Fibroblast of skin of right biceps (primary cell): ENCODE data around the gene ACTN4.

Source experiments
- DNase-seq: peaks from one replicate; pipeline ENCODE4 v3.0.0-alpha.2; 2013

Gene ACTN4

GRCh38 chr19:38713227-38713649, 65.8 kb downstream of the ACTN4 start:
- no peak for DNase-seq

GRCh38 chr19:38713865-38714264, 66.4 kb downstream of the ACTN4 start:
- no peak for DNase-seq

DNA sequence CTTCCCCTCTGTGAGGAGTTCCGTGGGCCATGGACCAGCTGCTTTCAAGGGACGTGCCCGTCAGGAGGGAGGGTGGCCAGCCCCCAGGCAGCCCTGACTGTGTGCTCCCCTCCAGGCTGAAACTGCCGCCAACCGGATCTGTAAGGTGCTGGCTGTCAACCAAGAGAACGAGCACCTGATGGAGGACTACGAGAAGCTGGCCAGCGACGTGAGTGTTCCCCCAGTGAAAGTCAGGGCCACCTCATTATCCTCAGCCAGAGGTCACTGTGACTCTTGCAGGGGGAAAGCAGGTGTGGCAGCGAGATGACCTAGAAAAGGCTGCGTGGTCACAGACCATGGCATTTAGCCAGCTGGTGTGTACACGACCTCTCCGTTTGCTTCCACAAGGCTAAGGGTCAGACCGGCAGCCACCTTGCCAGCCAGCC, 66.9 kb downstream of the ACTN4 start:
- DNase-seq, result no peak

GRCh38 chr19:38715555-38715954, 68.1 kb downstream of the ACTN4 start:
- no peak for DNase-seq

DNA sequence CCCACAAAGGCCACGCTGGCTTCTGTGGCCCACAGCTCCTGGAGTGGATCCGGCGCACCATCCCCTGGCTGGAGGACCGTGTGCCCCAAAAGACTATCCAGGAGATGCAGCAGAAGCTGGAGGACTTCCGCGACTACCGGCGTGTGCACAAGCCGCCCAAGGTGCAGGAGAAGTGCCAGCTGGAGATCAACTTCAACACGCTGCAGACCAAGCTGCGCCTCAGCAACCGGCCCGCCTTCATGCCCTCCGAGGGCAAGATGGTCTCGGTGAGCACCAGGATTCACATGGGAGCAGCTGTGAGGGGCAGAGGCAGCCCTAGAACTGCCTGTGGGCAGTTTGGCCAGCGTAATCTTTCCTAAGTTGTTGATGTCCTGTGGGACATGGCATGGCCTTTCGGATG, 69.6 kb downstream of the ACTN4 start:
- no peak for DNase-seq

DNA sequence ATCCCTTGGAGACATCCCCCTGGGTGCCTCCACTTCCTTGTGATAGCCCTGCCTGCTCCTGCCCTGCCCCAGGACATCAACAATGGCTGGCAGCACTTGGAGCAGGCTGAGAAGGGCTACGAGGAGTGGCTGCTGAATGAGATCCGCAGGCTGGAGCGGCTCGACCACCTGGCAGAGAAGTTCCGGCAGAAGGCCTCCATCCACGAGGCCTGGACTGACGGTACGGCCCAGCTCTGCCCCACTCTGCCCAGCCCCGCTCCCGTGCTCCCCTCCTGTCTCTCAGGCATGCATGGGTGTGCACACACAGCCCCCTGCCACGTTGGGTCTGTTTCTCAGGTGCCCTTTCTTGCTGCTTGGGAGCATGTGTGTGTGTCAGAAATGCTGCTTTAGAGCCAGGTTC, 70.4 kb downstream of the ACTN4 start:
- DNase-seq, result no peak

- DNase-seq, result peak; percentile 40
Observed at GRCh38 chr19:38718747-38719543, 71.5 kb downstream of the ACTN4 start.

DNA sequence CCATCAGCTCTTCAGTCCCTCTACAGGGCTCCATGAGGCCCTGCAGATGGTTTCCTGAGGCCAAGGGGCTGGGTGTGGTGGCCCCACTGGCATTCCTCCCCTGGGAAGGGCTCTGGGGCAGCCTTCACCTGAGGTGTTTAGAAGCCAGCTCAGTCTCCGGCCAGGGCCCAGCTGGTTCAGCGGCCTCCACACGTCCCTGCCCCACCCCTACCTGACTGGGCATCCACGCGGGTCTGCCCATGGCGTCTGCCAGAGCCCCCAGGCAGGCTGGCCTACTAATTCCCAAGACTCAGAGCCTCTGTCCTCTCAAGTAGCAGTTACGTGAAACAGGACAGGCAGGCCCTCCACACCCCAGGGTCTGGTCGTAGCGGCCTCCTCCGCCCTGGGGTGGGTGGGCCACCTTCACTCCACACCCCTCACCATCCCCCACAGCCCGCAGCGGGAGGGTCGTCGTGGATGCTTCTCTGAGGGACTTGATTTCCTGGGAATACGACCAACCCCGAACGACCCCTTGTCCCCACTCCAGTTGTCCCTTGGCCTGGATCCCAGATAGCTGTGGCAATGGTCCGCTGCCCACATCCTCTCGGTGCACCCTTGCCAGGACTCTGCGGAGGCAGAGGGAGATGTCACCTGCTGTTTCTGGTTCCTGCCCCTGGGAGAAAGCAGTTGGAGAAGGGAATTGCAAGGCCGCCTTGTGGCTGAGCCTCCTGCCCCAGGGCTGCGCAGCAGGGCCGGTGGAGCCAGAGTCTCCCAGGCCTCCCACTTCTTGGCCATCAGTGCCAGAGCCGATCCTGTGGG, 72.5 kb downstream of the ACTN4 start:
- peak; percentile 11 for DNase-seq

- no peak for DNase-seq
Observed at GRCh38 chr19:38720559-38721236, 73.2 kb downstream of the ACTN4 start.

GRCh38 chr19:38721496-38721895, 74.0 kb downstream of the ACTN4 start:
- DNase-seq, result no peak

GRCh38 chr19:38721979-38722773, 74.7 kb downstream of the ACTN4 start:
- no peak for DNase-seq

- DNase-seq, result no peak
Observed at GRCh38 chr19:38722947-38723605, 75.6 kb downstream of the ACTN4 start.

DNA sequence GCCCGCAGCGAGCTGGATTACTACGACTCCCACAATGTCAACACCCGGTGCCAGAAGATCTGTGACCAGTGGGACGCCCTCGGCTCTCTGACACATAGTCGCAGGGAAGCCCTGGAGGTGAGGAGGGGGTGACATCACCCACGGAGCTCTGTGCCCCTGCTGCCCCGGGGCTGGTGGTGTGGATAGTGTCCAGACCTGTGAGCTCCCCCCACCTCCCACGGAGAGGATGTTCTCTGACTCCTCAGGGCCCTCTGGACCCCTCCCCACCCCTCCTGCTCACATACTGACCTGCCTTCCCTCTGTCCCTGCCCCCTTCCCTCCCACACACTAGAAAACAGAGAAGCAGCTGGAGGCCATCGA, 76.1 kb downstream of the ACTN4 start:
- no peak for DNase-seq

- DNase-seq, result no peak
Observed at GRCh38 chr19:38723990-38724854, 76.8 kb downstream of the ACTN4 start.

GRCh38 chr19:38725469-38726283, 78.2 kb downstream of the ACTN4 start:
- DNase-seq, result no peak

DNA sequence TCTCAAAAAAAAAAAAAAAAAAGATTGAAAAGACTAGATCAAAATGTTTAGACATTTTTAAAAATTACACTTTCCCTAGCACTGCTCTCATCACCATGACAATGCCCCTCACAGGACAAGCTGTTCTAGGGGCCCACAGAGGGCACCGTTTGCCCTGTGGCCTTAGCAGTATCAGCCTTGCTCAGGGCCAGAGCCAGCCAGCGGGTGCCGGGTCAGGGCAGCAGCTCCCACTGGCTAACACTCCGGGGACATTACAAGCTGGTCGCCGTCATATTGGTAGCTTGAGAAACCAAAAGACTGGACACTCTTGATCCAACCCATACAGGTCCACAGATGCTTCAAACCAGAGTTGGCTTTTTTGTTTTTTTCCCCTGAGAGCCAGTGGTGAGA, 78.8 kb downstream of the ACTN4 start:
- no peak for DNase-seq

GRCh38 chr19:38726761-38727301, 79.4 kb downstream of the ACTN4 start:
- no peak for DNase-seq

DNA sequence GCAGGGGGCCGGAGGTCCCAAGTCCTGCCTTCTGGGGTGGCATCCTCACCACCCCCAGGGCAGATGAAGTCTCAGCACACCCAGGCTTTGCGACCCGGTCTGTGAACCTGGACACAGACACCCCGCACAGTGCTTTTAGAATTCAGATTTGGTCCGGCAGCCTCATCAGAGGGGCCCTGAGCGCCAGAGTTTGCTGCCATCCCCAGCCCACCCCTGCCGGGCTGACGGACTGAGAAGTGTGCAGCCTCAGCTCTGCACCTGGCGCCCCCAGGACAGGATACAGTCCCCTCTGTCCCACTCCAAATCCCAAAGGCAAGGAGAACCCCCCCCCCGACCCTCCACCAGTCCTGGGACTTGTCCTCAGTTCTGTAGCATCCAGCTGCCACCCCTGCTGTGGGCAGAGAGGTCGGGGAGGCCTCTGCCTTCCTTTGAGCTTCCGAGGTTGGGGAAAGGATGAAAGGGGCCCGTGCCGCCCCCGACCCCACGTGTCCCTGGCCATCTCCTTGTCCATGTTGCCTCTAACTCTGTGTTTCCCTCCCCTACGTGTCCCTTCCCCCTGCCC, 79.9 kb downstream of the ACTN4 start:
- DNase-seq, result no peak

DNA sequence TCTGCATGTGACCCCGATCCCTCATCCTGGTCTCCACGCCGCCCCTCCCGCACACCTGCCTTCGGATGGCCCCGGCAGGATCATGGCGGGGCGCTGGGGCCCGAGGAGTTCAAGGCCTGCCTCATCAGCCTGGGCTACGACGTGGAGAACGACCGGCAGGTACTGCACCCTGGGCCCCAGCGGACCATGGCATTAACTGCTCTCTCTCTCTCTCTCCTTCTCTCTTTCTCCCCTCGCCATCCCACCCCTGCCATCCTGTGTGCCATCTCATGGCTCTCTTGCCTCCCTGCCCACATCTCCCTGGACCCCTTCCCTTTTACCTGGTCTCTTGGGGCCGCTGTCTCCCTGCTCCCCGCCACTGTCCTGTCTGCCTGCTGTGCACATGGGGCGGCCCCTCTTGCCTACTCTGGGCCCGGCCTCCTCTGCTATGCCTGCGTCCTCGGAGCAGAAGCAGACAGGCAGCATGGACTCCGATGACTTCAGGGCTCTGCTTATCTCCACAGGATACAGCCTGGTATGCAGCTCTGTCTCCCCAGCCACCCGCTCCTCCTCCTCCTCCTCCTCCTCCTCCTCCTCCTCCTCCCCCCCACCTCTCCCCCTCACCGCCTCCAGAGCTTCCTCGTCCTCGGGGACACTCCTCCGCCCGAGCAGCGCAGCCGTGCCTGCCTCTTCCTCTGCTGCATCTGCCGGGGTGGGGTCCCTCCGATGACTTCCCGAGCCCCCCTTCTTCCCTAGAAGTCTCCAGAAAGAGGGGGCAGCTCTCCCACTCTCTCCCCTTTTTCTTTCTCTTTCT, 80.6 kb downstream of the ACTN4 start:
- DNase-seq, result peak; percentile 17
